GM12875 (cell line): ENCODE data around the gene JPH4.

Experiments
- H3K4me3 ChIP-seq: one replicate; pipeline ENCODE4 v1.5.1; 2011; ENCODE audit warnings: low read depth, low read length, control low read depth
- CTCF ChIP-seq: IDR thresholded peaks from 2 replicates; pipeline ENCODE4 v1.5.1; 2011; ENCODE audit warnings: low read depth, mild to moderate bottlenecking, control low read depth, inconsistent platforms, low read length, moderate library complexity, borderline replicate concordance; ENCODE audit not compliant: insufficient read depth

Gene JPH4

DNA sequence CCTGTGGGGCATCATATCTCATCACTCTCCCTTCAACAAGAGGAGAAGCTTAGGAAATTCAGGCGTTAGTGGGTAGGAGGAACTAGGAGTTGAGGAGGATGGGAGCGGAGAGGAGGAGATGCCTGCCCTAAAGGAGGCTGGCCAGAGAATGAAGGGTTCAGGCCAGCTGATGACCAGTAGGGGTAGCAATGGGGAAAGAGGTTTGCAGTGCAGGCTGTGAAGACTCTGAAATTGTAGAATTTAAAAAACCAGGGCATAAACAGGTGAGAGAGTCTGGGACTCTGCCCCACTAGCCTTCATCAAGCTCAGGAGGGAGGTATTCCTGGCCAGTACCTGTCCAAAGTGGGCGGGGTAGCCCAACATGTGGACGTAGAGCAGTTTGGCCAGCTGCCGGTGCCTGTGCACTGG, 11.8 kb downstream of the JPH4 start:
- H3K4me3 ChIP-seq, result peak overlapping the region; percentile 59
- TF ChIP-seq CTCF, result no peak

DNA sequence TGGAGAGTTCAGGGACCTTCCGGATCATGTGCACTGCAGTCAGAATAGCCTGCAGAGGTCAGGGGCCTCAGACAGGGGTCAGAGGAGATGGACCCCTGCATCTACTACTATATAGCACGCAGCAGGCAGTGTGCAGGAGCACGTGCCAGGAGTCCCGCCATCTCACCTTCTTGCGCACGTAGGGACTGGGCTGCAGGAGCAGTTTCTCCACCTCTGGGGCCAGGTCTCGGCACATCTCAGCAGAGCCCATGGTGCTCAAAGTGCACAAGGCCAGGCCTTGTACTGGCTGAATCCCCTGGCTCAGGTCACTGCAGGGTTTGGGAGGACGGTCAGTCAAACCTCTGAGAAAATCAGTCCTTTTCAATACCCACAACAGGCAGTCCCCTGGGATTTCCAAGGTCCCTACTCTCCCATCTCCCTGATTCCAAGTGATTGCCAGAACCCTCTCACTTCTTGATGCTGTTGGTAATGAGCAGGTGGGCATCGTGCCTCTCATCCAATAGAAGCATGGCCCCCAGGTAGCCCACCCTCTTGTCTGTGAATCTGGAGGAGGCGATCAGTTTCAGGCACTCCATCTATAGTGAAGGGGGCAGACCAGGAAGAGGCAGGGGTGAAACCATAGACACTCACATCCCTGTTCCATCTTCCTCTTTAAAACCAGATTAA, 12.3 kb downstream of the JPH4 start:
- H3K4me3 ChIP-seq, result no peak overlapping the region
- no peak for TF ChIP-seq CTCF

- H3K4me3 ChIP-seq, result no peak overlapping the region
- TF ChIP-seq CTCF, result no peak
Measured at GRCh38 chr14:23565626-23566025, 13.0 kb downstream of the JPH4 start.

DNA sequence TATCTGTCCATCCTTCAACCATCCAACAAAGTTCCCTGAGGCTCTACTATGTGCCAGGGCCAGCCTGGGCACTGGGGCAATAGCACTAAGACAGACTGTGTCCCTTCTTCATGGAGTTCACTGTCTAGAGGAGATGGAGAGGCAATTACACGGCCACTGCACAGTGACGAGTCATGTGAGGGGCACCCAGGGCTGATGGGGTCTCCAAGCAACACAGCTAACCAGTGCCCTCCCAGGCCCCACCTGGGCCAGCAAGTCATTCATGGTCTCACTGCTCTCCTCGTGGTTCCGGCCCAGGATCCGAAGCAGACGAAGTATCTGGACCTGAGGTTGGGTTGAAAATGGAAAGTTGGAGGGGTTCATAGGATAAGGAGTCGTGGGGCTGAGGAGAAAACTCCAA, 13.7 kb downstream of the JPH4 start:
- TF ChIP-seq CTCF, result no peak
- H3K4me3 ChIP-seq, result no peak overlapping the region

GRCh38 chr14:23564181-23564812, 14.3 kb downstream of the JPH4 start:
- no peak overlapping the region for H3K4me3 ChIP-seq
- no peak for TF ChIP-seq CTCF

DNA sequence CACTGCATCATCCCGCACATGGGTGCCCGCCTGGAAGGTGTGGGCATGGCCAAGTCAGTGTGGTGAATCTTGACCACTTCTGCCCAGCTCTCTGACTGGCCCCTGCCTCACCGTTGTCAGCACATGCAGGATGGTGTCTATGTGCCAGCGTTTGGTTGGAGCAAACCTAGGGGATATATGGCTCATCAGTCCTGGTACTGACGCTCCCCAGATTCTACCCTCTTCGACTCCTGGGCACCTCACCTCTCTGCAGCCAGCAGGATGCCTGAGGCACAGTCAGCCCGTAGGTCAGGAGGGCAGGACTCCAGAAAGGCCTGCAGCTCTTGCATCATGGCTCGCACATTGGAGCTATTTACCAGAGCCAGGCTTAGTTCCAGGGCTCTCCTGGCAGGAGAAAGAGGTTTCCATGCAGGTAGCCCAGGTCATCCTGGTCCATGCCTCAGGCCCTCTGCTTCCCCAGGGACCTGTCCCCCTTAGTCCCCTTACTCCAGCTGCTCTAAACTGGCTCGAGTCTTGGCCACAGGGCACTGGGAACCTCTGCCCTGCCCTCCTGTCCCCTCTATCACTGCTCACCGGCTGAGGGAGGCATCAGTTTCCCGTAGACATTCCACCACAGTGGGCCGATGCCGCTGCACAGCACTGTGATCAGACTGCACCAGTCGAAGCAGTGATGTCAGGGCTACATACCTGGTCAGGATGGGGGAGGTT, 15.0 kb downstream of the JPH4 start:
- TF ChIP-seq CTCF, result no peak
- H3K4me3 ChIP-seq, result no peak overlapping the region
